Tibial nerve (tissue), 4 donors: Measurements from ENCODE around the gene ZNF827. TPM values are rescaled to one million over a fixed set of nuclear protein-coding genes. Genes with fewer than 3 reads are reported as not detected.

Source experiments
- DNase-seq, 2 donors: peaks; one replicate each; pipeline ENCODE4 v3.0.0-alpha.2; 2019; ENCODE audit warnings: low spot score in 2 of 2
- H3K27ac ChIP-seq, 4 donors: fragments of 200-600 bp; sonication (generic) in 3 of 4; one replicate each; pipeline ENCODE4 v1.5.1; 2017 to 2019; ENCODE audit warnings: mild to moderate bottlenecking in 1 of 4
- H3K27me3 ChIP-seq, 2 donors: fragments of 200-600 bp; sonication (generic) in 1 of 2; one replicate each; pipeline versions ENCODE4 v1.5.1 to v1.6.0; 2017 to 2019
- H3K36me3 ChIP-seq, 3 donors: fragments of 200-600 bp; sonication (generic); one replicate each; pipeline ENCODE4 v1.5.1; 2018 to 2019
- H3K4me1 ChIP-seq, 4 donors: fragments of 200-600 bp; sonication (generic) in 3 of 4; one replicate each; pipeline ENCODE4 v1.5.1; 2017 to 2019
- H3K4me3 ChIP-seq, 4 donors: fragments of 200-600 bp; sonication (generic) in 3 of 4; one replicate each; pipeline ENCODE4 v1.5.1; 2017 to 2019; ENCODE audit warnings: mild to moderate bottlenecking in 1 of 4, moderate library complexity in 1 of 4
- H3K9me3 ChIP-seq, 4 donors: fragments of 200-600 bp; sonication (generic) in 3 of 4; one replicate each; pipeline ENCODE4 v1.5.1; 2017 to 2019
- EP300 ChIP-seq, 2 donors: sonication (generic); formaldehyde crosslinking; IDR thresholded peaks; one replicate each; pipeline ENCODE4 v1.6.1; 2017; ENCODE audit warnings: antibody characterized with exemption in 2 of 2, mild to moderate bottlenecking in 1 of 2
- POLR2A ChIP-seq, 2 donors: fragments of 450-650 bp; IDR thresholded peaks; one replicate each; pipeline ENCODE4 v1.6.1; 2017; ENCODE audit warnings: antibody characterized with exemption in 2 of 2, mild to moderate bottlenecking in 2 of 2, moderate library complexity in 2 of 2
- WGBS, 2 donors: methylation state at CpG; one replicate each; pipeline ENCODE4 v1.1.5; 2018; 5-methylcytosine and 5-hydroxymethylcytosine counted together
- total RNA-seq, 4 donors: library from RNA; depleted of rRNA; stranded (reverse); fragments of >200 nt; gene quantifications; one replicate each; pipeline ENCODE4 v1.1.0, GENCODE V29; 2016
- TF ChIP-seq, protein P1 (sequence below), 5 experiments: fragments of 200-600 bp in 3 of 5; fragments of 450-650 bp in 2 of 5; sonication (generic) in 3 of 5; IDR thresholded peaks; one replicate each; pipeline ENCODE4 v1.5.1; 2016 to 2019; ENCODE audit warnings: antibody characterized with exemption in 5 of 5, mild to moderate bottlenecking in 3 of 5, moderate library complexity in 2 of 5

ZNF827 gene
- total RNA-seq, 4 donors from 2014 or later, result 3.7 to 10.0 (median 6.4) TPM

DNA sequence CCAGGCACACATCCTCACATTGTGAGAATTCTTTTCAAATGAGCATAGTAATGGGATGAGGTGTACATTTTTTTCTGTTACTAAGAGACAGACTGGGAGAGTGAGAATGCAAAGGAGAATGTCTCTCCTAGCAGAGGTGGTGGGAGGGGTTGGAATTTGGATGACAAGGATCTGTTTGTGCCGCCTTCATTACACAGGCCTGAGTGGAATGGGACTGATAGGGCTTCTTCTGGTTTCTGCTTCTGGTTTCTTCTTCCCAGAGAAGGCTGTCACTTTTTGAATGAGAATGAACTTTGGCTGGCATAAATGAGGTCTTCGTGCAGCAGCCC lies 203.3 kb downstream of the ZNF827 start:
- WGBS, 2 donors, result 55 to 72% methylated on average over 2 of the region's 2 CpGs
- no peak for DNase-seq
- Histone ChIP-seq H3K4me3 (no peak overlapping the region), H3K27ac (peak overlapping the region in 2 of 4 donors; percentile 98 to 99), H3K27me3 (no peaks in the 10 kb centered on the region), H3K4me1 (peaks cover 0 to 52% (median 14%) of the 10 kb centered on the region in 4 donors), H3K9me3 (no peaks in the 10 kb centered on the region), H3K36me3 (no peaks in the 10 kb centered on the region)
- TF ChIP-seq EP300 (IDR thresholded peaks at IDR 0.05) (no peak), POLR2A (IDR thresholded peaks at IDR 0.05) (no peak)
- TF ChIP-seq, protein P1, sequence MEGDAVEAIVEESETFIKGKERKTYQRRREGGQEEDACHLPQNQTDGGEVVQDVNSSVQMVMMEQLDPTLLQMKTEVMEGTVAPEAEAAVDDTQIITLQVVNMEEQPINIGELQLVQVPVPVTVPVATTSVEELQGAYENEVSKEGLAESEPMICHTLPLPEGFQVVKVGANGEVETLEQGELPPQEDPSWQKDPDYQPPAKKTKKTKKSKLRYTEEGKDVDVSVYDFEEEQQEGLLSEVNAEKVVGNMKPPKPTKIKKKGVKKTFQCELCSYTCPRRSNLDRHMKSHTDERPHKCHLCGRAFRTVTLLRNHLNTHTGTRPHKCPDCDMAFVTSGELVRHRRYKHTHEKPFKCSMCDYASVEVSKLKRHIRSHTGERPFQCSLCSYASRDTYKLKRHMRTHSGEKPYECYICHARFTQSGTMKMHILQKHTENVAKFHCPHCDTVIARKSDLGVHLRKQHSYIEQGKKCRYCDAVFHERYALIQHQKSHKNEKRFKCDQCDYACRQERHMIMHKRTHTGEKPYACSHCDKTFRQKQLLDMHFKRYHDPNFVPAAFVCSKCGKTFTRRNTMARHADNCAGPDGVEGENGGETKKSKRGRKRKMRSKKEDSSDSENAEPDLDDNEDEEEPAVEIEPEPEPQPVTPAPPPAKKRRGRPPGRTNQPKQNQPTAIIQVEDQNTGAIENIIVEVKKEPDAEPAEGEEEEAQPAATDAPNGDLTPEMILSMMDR (IDR thresholded peaks at IDR 0.05), result no peak

DNA sequence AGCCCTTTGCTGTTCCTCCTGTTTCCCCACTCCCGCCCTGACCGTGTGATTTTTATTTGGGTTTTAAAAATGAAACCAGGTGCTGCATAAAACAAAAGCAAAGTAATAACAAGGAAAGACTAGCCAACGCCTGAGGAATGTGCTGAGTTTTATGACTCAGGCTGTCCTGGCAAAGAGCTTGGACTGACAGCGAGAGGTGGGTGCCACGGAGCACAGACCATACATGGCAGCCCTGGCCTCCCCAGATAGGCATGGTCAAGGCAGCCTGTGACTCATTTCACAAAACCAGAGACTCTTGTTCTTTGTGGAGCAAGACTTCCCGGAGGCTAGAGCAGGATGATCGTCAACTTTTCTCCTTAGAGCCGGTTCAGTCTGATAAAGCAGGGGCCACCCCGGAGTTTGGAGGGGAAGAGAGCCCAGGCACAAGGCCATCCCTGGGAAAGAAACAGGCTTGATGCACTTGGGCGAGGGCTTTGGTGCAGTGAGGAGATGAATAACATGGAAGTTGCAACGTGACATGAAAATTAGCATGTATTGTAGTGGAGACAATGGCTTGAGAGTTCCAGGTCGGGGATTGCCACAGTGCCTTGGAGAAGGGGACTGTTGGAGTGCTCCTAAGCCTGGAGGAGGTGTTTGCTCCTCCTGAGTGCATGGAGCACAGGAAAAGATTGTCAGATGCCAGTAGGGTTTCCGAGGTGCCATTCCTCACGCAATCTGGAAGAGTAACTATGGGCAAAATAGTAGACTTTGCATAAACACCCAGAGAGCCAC lies 203.9 kb downstream of the ZNF827 start:
- Histone ChIP-seq H3K4me3 (peak overlapping the region in 1 of 4 donors; percentile 10), H3K9me3 (no peaks in the 10 kb centered on the region), H3K4me1 (peaks cover 0 to 52% (median 14%) of the 10 kb centered on the region in 4 donors), H3K27me3 (no peaks in the 10 kb centered on the region), H3K27ac (peak overlapping the region in 3 of 4 donors; percentile 93 to 99 (median 98)), H3K36me3 (no peaks in the 10 kb centered on the region)
- DNase-seq, result peak; percentile 23 to 38
- WGBS, 2 donors, result 50 to 53% methylated on average over 14 of the region's 14 CpGs
- peak in 1 of 2 donors; percentile 52 for TF ChIP-seq EP300 (IDR thresholded peaks at IDR 0.05)
- TF ChIP-seq, protein P1 (IDR thresholded peaks at IDR 0.05), result no peak

DNA sequence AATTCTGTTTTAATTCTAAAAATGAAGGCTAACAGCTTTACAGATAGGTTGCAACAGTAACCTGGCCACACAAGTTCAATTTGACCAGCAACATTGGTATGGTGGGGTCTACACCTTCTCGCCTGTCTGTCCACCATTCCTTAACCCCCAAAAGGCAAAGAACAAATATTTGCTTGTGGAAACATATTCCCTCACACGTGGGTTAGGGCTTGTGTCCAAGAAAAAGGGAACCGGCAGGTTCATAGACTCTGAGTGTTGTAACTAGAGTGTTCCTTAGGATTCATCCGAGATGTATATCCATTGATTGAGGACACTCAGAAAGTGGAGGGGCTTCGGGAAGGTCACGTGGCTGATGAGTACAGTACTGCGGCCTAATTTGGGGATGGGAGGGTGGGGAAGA lies 204.6 kb downstream of the ZNF827 start:
- H3K4me3 ChIP-seq, result no peak overlapping the region
- H3K9me3 ChIP-seq, result no peaks in the 10 kb centered on the region
- no peaks in the 10 kb centered on the region for H3K36me3 ChIP-seq
- no peaks in the 10 kb centered on the region for H3K27me3 ChIP-seq
- H3K27ac ChIP-seq, result peak overlapping the region; percentile 77 to 99 (median 96)
- no peak for DNase-seq
- peaks cover 0 to 52% (median 14%) of the 10 kb centered on the region in 4 donors for H3K4me1 ChIP-seq
- TF ChIP-seq, protein P1 (IDR thresholded peaks at IDR 0.05), result no peak
- no peak for TF ChIP-seq EP300 (IDR thresholded peaks at IDR 0.05)
- no peak for TF ChIP-seq POLR2A (IDR thresholded peaks at IDR 0.05)
- WGBS, 2 donors, result 72 to 75% methylated on average over 7 of the region's 7 CpGs

DNA sequence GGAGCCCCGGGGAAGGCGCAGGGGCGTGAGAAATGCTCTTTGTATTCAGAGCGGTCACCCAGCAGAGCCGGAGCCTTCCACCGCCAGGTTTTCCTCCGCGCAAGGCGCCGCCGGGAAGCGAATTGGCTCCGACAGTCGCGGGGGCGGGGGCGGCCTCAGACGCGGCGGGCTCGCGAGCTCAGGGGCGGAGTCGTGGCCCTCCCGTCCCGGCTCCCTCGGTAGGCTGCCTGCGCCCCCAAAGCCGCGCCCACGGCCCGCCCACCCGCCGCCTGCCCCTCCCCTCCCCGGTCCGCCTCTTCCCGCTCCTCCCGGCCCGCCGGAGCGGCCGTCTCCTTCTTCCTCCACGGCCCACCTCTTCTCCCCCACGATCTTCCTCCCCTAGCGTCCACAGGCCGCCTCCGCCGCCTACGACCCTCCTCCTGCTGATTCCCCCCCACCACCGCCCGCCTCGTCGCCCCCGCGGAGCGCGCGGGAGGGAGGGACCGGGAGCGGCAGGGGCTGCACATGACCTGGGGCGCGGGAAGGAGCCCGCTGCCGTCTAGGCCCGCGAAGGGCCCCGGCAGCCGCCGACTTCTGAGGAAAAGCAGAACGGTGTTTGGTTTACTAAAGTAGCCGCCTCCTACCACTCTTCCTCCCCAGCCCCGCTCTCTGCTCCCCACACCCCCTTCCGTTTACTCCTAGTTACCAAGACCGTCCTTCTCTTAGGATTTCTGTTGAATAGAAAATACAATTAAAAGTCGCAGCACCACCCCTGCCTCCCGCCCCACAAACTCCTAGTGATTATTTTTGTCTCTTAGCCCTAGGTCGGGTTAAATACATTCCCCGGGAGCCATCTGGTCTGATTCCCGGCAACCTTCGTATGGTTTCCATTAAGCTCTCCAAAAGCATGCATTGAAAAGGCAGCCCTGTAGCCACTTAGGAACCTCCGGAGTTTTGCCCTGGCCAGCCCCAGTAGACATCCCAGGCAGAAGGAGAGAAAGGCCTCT lies 205.4 kb downstream of the ZNF827 start:
- TF ChIP-seq EP300 (IDR thresholded peaks at IDR 0.05) (peak in 1 of 2 donors; percentile 91), POLR2A (IDR thresholded peaks at IDR 0.05) (peak; percentile 14 to 68)
- TF ChIP-seq, protein P1 (IDR thresholded peaks at IDR 0.05), result peak in 2 of 5 experiments; percentile 37 to 45
- Histone ChIP-seq H3K4me1 (peaks cover 0 to 52% (median 14%) of the 10 kb centered on the region in 4 donors), H3K36me3 (no peaks in the 10 kb centered on the region), H3K4me3 (peak overlapping the region; percentile 45 to 83 (median 74)), H3K27ac (peak overlapping the region; percentile 77 to 99 (median 96)), H3K9me3 (no peaks in the 10 kb centered on the region), H3K27me3 (no peaks in the 10 kb centered on the region)
- DNase-seq, result peak; percentile 81 to 83
- 2 to 3% methylated on average over 37 to 50 of the region's 81 CpGs for WGBS, 2 donors
